HCT116 (cell line): Measurements from ENCODE around the gene SLC8A2.

Source experiments
- CTCF ChIP-seq, 3 experiments: fragments of 200-600 bp in 1 of 3; sonication (generic) in 1 of 3; IDR thresholded peaks in 2 of 3; conservative IDR thresholded peaks in 1 of 3; 2 replicates each; pipeline ENCODE4 v1.5.1; 2012 to 2017; ENCODE audit warnings: low read depth in 2 of 3, low read length in 2 of 3, antibody characterized with exemption in 1 of 3, borderline replicate concordance in 1 of 3, control low read depth in 1 of 3, mild to moderate bottlenecking in 1 of 3, mixed read lengths in 1 of 3, mixed run types in 1 of 3, moderate library complexity in 1 of 3; ENCODE audit not compliant: insufficient read depth in 1 of 3
- POLR2A ChIP-seq: IDR thresholded peaks from 2 replicates; pipeline ENCODE4 v1.7.0; 2011; ENCODE audit warnings: borderline replicate concordance; ENCODE audit not compliant: insufficient read depth, insufficient read length; ENCODE audit errors: extremely low read depth
- RAD21 ChIP-seq: IDR thresholded peaks from 2 replicates; pipeline ENCODE4 v1.6.1; 2012; ENCODE audit warnings: low read depth, mild to moderate bottlenecking
- SIN3A ChIP-seq: IDR thresholded peaks from 2 replicates; pipeline ENCODE4 v1.6.1; 2012; ENCODE audit warnings: low read depth
- YY1 ChIP-seq: IDR thresholded peaks from 2 replicates; pipeline ENCODE4 v1.6.1; 2011; ENCODE audit warnings: low read length, low read depth, moderate library complexity, mild to moderate bottlenecking; ENCODE audit not compliant: insufficient replicate concordance; ENCODE audit errors: extremely low read depth
- ZBTB33 ChIP-seq: IDR thresholded peaks from 2 replicates; pipeline ENCODE4 v1.6.1; 2011; ENCODE audit warnings: mild to moderate bottlenecking, low read length, moderate library complexity; ENCODE audit not compliant: insufficient replicate concordance; ENCODE audit errors: extremely low read depth
- ZNF274 ChIP-seq: fragments of 200-500 bp; sonication (Bioruptor generic); IDR thresholded peaks from 2 replicates; pipeline ENCODE4 v1.6.1; 2014; ENCODE audit warnings: mild to moderate bottlenecking, low read depth, low read length, inconsistent platforms

GRCh38 chr19:47381653-47382279 is 89.9 kb downstream of the SLC8A2 start:
- TF ChIP-seq CTCF (IDR thresholded peaks at IDR 0.05 in 2 of 3, conservative IDR thresholded peaks at IDR 0.05 in 1 of 3; ENCODE audit: borderline replicate concordance in 1 of 3, insufficient read depth in 1 of 3, low read depth in 2 of 3, low read length in 2 of 3) (no peak), SIN3A (no peak), POLR2A (no peak), ZNF274 (no peak), YY1 (no peak), ZBTB33 (no peak), RAD21 (no peak)
